ENCODE measurements around the gene PIGB.
"Not testable (repeated sequence)": the region's sequence is repeated elsewhere in the genome, so short reads cannot be mapped to it uniquely, and the experiment has no call there.

PIGB gene

GRCh38 chr15:55302801-55303200 lies 16.2 kb upstream of the PIGB start:
- not testable (repeated sequence) for DNase-seq

GRCh38 chr15:55319537-55320237 lies 665 bp downstream of the PIGB start:
- DNase-seq: peak; percentile 56 to 61

- no peak for DNase-seq
Measured at GRCh38 chr15:55320238-55320550, 1.2 kb downstream of the PIGB start.

GRCh38 chr15:55320963-55321362 lies 1.9 kb downstream of the PIGB start:
- DNase-seq: no peak

GRCh38 chr15:55322467-55322866 lies 3.4 kb downstream of the PIGB start:
- DNase-seq: no peak

GRCh38 chr15:55327387-55327786 lies 8.4 kb downstream of the PIGB start:
- DNase-seq: peak; percentile 86 to 92

- no peak for DNase-seq
Measured at GRCh38 chr15:55334371-55334770, 15.3 kb downstream of the PIGB start.

GRCh38 chr15:55334997-55335396 lies 16.0 kb downstream of the PIGB start:
- peak in 1 of 2 experiments; percentile 17 for DNase-seq

- no peak for DNase-seq
Measured at GRCh38 chr15:55337160-55337559, 18.1 kb downstream of the PIGB start.

- DNase-seq: no peak
Measured at GRCh38 chr15:55343168-55343567, 24.1 kb downstream of the PIGB start.

- DNase-seq: no peak
Measured at GRCh38 chr15:55344206-55344605, 25.2 kb downstream of the PIGB start.

- no peak for DNase-seq
Measured at GRCh38 chr15:55348281-55348778, 29.3 kb downstream of the PIGB start.

- no peak for DNase-seq
Measured at GRCh38 chr15:55349282-55349681, 30.3 kb downstream of the PIGB start.

- DNase-seq: no peak
Measured at GRCh38 chr15:55353025-55353424, 34.0 kb downstream of the PIGB start.

- no peak for DNase-seq
Measured at GRCh38 chr15:55356985-55357585, 38.1 kb downstream of the PIGB start.

- DNase-seq: no peak
Measured at GRCh38 chr15:55357774-55358173, 38.8 kb downstream of the PIGB start.

- no peak for DNase-seq
Measured at GRCh38 chr15:55358471-55358870, 39.4 kb downstream of the PIGB start.

- no peak for DNase-seq
Measured at GRCh38 chr15:55360256-55360655, 41.2 kb downstream of the PIGB start.

GRCh38 chr15:55361048-55361447 lies 42.0 kb downstream of the PIGB start:
- no peak for DNase-seq

- no peak for DNase-seq
Measured at GRCh38 chr15:55362641-55363040, 43.6 kb downstream of the PIGB start.

- peak; percentile 4 to 11 for DNase-seq
Measured at GRCh38 chr15:55366981-55367380, 48.0 kb downstream of the PIGB start.

GRCh38 chr15:55372701-55373440 lies 53.8 kb downstream of the PIGB start:
- DNase-seq: no peak

GRCh38 chr15:55379095-55379494 lies 60.1 kb downstream of the PIGB start:
- DNase-seq: no peak

GRCh38 chr15:55381595-55381994 lies 62.6 kb downstream of the PIGB start:
- no peak for DNase-seq

All from AML-193 (cell line).